ENCODE measurements around the gene PHAF1.
A peak's percentile ranks its signal among the peaks of the same experiment; 100 is the strongest.

PHAF1 gene
- long read RNA-seq, transcript C16orf70-201 (16 exons, 2,865 nt) = minor isoform, 23 of 102 reads
- long read RNA-seq, transcript C16orf70-208 (17 exons, 1,353 nt) = major isoform, 41 of 102 reads
- long read RNA-seq, partial matches to known transcripts = 5 of 102 reads
- long read RNA-seq, other reads (novel, unspliced or antisense) = 33 of 102 reads

- H3K27me3 ChIP-seq (ENCODE audit: insufficient read depth, poor library complexity, severe bottlenecking) = no peaks in the 10 kb centered on the region
- H3K4me3 ChIP-seq (replicated peaks; ENCODE audit: insufficient read depth, low read length) = peak within 1 kb of the TSS; percentile 88
- TF ChIP-seq POLR2AphosphoS5 (IDR thresholded peaks at IDR 0.05; ENCODE audit: low read depth) = peak; percentile 80
- TF ChIP-seq CTCF (IDR thresholded peaks at IDR 0.05; ENCODE audit: insufficient read depth, low read length) = no peak
- peak within 1 kb of the TSS; percentile 77 for H3K27ac ChIP-seq (replicated peaks)
- DNase-seq (ENCODE audit: low read depth in 1 of 2, low spot score in 1 of 2) = peak; percentile 81 to 91
Observed at GRCh38 chr16:67109407-67110135, at the start of gene PHAF1. PHAF1 (plus strand) TSS chr16:67109941; CDS start chr16:67110176, 235 bp downstream.

- no peak for TF ChIP-seq POLR2AphosphoS5 (IDR thresholded peaks at IDR 0.05; ENCODE audit: low read depth)
- no peak for TF ChIP-seq GABPA (IDR thresholded peaks at IDR 0.05; ENCODE audit: low read depth)
- no peak for TF ChIP-seq REST (IDR thresholded peaks at IDR 0.05; ENCODE audit: insufficient replicate concordance, low read depth)
- no peak for TF ChIP-seq SPI1 (IDR thresholded peaks at IDR 0.05; ENCODE audit: borderline replicate concordance, low read depth)
- Histone ChIP-seq H3K4me3 (replicated peaks; ENCODE audit: insufficient read depth, low read length) (no peak overlapping the region), H3K27me3 (ENCODE audit: insufficient read depth, poor library complexity, severe bottlenecking) (no peaks in the 10 kb centered on the region), H3K27ac (replicated peaks) (no peak overlapping the region)
- no peak for DNase-seq (ENCODE audit: low read depth in 1 of 2, low spot score in 1 of 2)
Observed at GRCh38 chr16:67063008-67063407, 46.7 kb upstream of the PHAF1 start.

- Histone ChIP-seq H3K4me3 (replicated peaks; ENCODE audit: insufficient read depth, low read length) (no peak overlapping the region), H3K27ac (replicated peaks) (no peak overlapping the region), H3K27me3 (ENCODE audit: insufficient read depth, poor library complexity, severe bottlenecking) (no peaks in the 10 kb centered on the region)
- TF ChIP-seq GABPA (IDR thresholded peaks at IDR 0.05; ENCODE audit: low read depth) (no peak), CTCF (IDR thresholded peaks at IDR 0.05; ENCODE audit: insufficient read depth, low read length) (no peak), REST (IDR thresholded peaks at IDR 0.05; ENCODE audit: insufficient replicate concordance, low read depth) (no peak), POLR2AphosphoS5 (IDR thresholded peaks at IDR 0.05; ENCODE audit: low read depth) (no peak), SPI1 (IDR thresholded peaks at IDR 0.05; ENCODE audit: borderline replicate concordance, low read depth) (no peak)
- no peak for DNase-seq (ENCODE audit: low read depth in 1 of 2, low spot score in 1 of 2)
Observed at GRCh38 chr16:67068212-67068753, 41.5 kb upstream of the PHAF1 start.

GRCh38 chr16:67071476-67072048 is 38.2 kb upstream of the PHAF1 start:
- Histone ChIP-seq H3K27ac (replicated peaks) (no peak overlapping the region), H3K4me3 (replicated peaks; ENCODE audit: insufficient read depth, low read length) (no peak overlapping the region), H3K27me3 (ENCODE audit: insufficient read depth, poor library complexity, severe bottlenecking) (no peaks in the 10 kb centered on the region)
- TF ChIP-seq SPI1 (IDR thresholded peaks at IDR 0.05; ENCODE audit: borderline replicate concordance, low read depth) (no peak), REST (IDR thresholded peaks at IDR 0.05; ENCODE audit: insufficient replicate concordance, low read depth) (no peak), GABPA (IDR thresholded peaks at IDR 0.05; ENCODE audit: low read depth) (no peak), CTCF (IDR thresholded peaks at IDR 0.05; ENCODE audit: insufficient read depth, low read length) (no peak), POLR2AphosphoS5 (IDR thresholded peaks at IDR 0.05; ENCODE audit: low read depth) (no peak)
- DNase-seq (ENCODE audit: low read depth in 1 of 2, low spot score in 1 of 2) = no peak

Measured in HL-60 (cell line).